ENCODE results near the gene SAMHD1.

- TF ChIP-seq, protein P1, sequence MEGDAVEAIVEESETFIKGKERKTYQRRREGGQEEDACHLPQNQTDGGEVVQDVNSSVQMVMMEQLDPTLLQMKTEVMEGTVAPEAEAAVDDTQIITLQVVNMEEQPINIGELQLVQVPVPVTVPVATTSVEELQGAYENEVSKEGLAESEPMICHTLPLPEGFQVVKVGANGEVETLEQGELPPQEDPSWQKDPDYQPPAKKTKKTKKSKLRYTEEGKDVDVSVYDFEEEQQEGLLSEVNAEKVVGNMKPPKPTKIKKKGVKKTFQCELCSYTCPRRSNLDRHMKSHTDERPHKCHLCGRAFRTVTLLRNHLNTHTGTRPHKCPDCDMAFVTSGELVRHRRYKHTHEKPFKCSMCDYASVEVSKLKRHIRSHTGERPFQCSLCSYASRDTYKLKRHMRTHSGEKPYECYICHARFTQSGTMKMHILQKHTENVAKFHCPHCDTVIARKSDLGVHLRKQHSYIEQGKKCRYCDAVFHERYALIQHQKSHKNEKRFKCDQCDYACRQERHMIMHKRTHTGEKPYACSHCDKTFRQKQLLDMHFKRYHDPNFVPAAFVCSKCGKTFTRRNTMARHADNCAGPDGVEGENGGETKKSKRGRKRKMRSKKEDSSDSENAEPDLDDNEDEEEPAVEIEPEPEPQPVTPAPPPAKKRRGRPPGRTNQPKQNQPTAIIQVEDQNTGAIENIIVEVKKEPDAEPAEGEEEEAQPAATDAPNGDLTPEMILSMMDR (IDR thresholded peaks at IDR 0.05) = no peak
- no peak for TF ChIP-seq EZH2 (IDR thresholded peaks at IDR 0.05; ENCODE audit: borderline replicate concordance, insufficient read depth, low read depth, low read length, poor library complexity, severe bottlenecking)
Observed at GRCh38 chr20:36957875-36958667, 6.6 kb upstream of the SAMHD1 start.
